Middle frontal gyrus (tissue), 1 donor: ENCODE measurements around the gene RASGRP2.

Experiments
- DNase-seq: peaks from one replicate; pipeline ENCODE4 v3.0.0-alpha.2; 2015; ENCODE audit warnings: low spot score; ENCODE audit errors: extremely low spot score

The RASGRP2 gene

GRCh38 chr11:64757549-64758329 is 13.8 kb upstream of the RASGRP2 start:
- DNase-seq: no peak

- DNase-seq: no peak
These were observed 11.9 kb upstream of the RASGRP2 start for GRCh38 chr11:64755681-64756361.

GRCh38 chr11:64754919-64755662 is 11.1 kb upstream of the RASGRP2 start:
- no peak for DNase-seq

- DNase-seq: no peak
These were observed 10.4 kb upstream of the RASGRP2 start for GRCh38 chr11:64754124-64754918.

GRCh38 chr11:64753380-64754123 is 9.6 kb upstream of the RASGRP2 start:
- no peak for DNase-seq

GRCh38 chr11:64753019-64753379 is 9.1 kb upstream of the RASGRP2 start:
- no peak for DNase-seq

- no peak for DNase-seq
These were observed 8.4 kb upstream of the RASGRP2 start for GRCh38 chr11:64752175-64752970.

GRCh38 chr11:64751580-64751979 is 7.6 kb upstream of the RASGRP2 start:
- DNase-seq: no peak

GRCh38 chr11:64751136-64751535 is 7.2 kb upstream of the RASGRP2 start:
- DNase-seq: no peak

GRCh38 chr11:64750361-64751054 is 6.6 kb upstream of the RASGRP2 start:
- DNase-seq: no peak

GRCh38 chr11:64747961-64748665 is 4.2 kb upstream of the RASGRP2 start:
- DNase-seq: no peak

- no peak for DNase-seq
These were observed 2.5 kb upstream of the RASGRP2 start for GRCh38 chr11:64746486-64746885.

- no peak for DNase-seq
These were observed 1.8 kb upstream of the RASGRP2 start for GRCh38 chr11:64745521-64746328.

GRCh38 chr11:64745189-64745520 is 1.2 kb upstream of the RASGRP2 start:
- no peak for DNase-seq

GRCh38 chr11:64744544-64745188 is 724 bp upstream of the RASGRP2 start:
- DNase-seq: no peak

- no peak for DNase-seq
These were observed 902 bp downstream of the RASGRP2 start for GRCh38 chr11:64742889-64743590.
